Measurements from ENCODE around the gene LPP. TPM values are rescaled to one million over a fixed set of nuclear protein-coding genes. Genes with fewer than 3 reads are reported as not detected.

Gene LPP
- total RNA-seq, 2 donors from 2014 or later: 46.6 to 92.4 TPM

DNA sequence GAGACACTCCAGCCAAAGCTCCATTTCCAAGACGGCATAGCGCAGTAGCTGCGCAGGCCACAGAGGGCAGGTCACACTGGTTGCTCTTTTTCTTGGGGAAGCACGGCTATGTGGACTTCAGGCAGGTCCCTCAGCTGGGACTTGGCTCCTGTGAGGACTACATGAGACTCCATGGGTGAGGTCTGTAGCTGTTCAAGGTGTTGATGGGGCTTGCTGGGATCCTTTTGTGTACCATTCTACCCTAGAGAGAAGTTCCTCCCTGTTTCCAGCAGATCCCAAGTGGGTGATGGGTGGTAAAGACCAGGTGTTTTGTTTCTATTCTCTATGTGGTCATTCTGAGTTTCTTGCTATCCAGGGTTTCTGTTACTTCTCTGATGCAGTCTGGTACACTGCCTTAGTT lies 183.3 kb downstream of the LPP start:
- Mint-ChIP-seq H3K4me1 (peaks cover 30% of the 10 kb centered on the region), H3K27me3 (no peaks in the 10 kb centered on the region), H3K27ac (no peak overlapping the region), H3K36me3 (ENCODE audit: low read depth) (peaks cover 15% of the 10 kb centered on the region), H3K4me3 (no peak overlapping the region), H3K9me3 (no peaks in the 10 kb centered on the region)
- no peak for ATAC-seq (replicated peaks)

- H3K27ac Mint-ChIP-seq: no peak overlapping the region
- H3K36me3 Mint-ChIP-seq (ENCODE audit: low read depth): peaks cover 18% of the 10 kb centered on the region
- H3K4me3 Mint-ChIP-seq: peak overlapping the region; percentile 80
- H3K27me3 Mint-ChIP-seq: no peaks in the 10 kb centered on the region
- no peak for ATAC-seq (replicated peaks)
- H3K4me1 Mint-ChIP-seq: peaks cover 30% of the 10 kb centered on the region
- H3K9me3 Mint-ChIP-seq: no peaks in the 10 kb centered on the region
These were observed 184.1 kb downstream of the LPP start for GRCh38 chr3:188338086-188338485.

GRCh38 chr3:188339410-188340295 lies 185.7 kb downstream of the LPP start:
- no peaks in the 10 kb centered on the region for H3K27me3 Mint-ChIP-seq
- H3K4me1 Mint-ChIP-seq: peaks cover 30% of the 10 kb centered on the region
- peak; percentile 94 for ATAC-seq (replicated peaks)
- H3K9me3 Mint-ChIP-seq: no peaks in the 10 kb centered on the region
- H3K4me3 Mint-ChIP-seq: peak overlapping the region; percentile 80
- H3K27ac Mint-ChIP-seq: peak overlapping the region; percentile 83
- H3K36me3 Mint-ChIP-seq (ENCODE audit: low read depth): peaks cover 28% of the 10 kb centered on the region

GRCh38 chr3:188341501-188341900 lies 187.5 kb downstream of the LPP start:
- H3K36me3 Mint-ChIP-seq (ENCODE audit: low read depth): peaks cover 28% of the 10 kb centered on the region
- H3K4me1 Mint-ChIP-seq: peaks cover 30% of the 10 kb centered on the region
- no peaks in the 10 kb centered on the region for H3K9me3 Mint-ChIP-seq
- ATAC-seq (replicated peaks): no peak
- no peak overlapping the region for H3K4me3 Mint-ChIP-seq
- H3K27ac Mint-ChIP-seq: no peak overlapping the region
- no peaks in the 10 kb centered on the region for H3K27me3 Mint-ChIP-seq

- ATAC-seq (replicated peaks): no peak
- no peaks in the 10 kb centered on the region for H3K9me3 Mint-ChIP-seq
These were observed 189.2 kb downstream of the LPP start for GRCh38 chr3:188342991-188343732.

DNA sequence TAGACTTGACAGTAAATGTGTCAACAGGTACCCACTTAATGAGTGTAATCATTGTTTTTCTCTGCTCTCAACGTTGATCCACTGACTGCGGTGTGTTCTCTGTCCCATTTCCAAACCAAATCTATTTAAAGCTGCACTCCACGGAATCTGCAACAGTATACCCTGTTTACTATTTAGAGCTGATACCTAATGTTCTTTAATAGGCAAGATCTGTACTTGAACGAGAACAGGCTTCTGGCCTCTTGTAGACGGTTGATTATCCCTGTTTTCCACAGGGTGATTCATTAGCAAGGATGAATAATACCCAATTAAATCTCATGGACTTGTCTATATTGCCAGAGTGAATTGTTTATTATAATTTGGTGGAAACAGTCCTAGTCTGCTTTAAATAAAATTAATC lies 189.9 kb downstream of the LPP start:
- H3K9me3 Mint-ChIP-seq: no peaks in the 10 kb centered on the region
- H3K27me3 Mint-ChIP-seq: no peaks in the 10 kb centered on the region
- H3K4me1 Mint-ChIP-seq: peaks cover 18% of the 10 kb centered on the region
- H3K4me3 Mint-ChIP-seq: no peak overlapping the region
- no peak overlapping the region for H3K27ac Mint-ChIP-seq
- no peak for ATAC-seq (replicated peaks)
- H3K36me3 Mint-ChIP-seq (ENCODE audit: low read depth): peaks cover 28% of the 10 kb centered on the region

More at GRCh38 chr3:188342991-188343732, 189.2 kb downstream of the LPP start:
- Mint-ChIP-seq H3K36me3 (ENCODE audit: low read depth) (peaks cover 28% of the 10 kb centered on the region), H3K4me3 (no peak overlapping the region), H3K27me3 (no peaks in the 10 kb centered on the region), H3K27ac (no peak overlapping the region), H3K4me1 (peaks cover 21% of the 10 kb centered on the region)

DNA sequence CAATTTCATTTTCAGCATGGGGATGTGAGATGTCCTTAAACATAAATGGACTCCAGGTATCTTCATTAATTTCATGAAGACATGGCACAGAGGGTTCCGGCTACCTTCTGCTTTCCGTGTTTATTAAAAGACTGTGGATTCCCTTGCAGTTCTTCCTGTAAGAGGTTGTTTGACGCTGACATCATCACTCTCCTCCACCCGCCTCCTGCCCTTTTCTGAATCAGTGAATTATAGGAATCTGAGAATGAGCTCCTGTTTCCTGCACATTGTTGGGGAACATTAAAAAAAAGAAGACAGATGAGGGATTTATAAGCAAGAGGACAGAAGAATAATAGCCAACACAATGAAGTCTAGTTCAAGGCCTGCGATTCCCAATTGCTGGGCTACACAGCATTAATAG lies 191.3 kb downstream of the LPP start:
- no peaks in the 10 kb centered on the region for H3K9me3 Mint-ChIP-seq

GRCh38 chr3:188348435-188349244 lies 194.7 kb downstream of the LPP start:
- ATAC-seq (replicated peaks): no peak
- H3K9me3 Mint-ChIP-seq: no peaks in the 10 kb centered on the region
- peaks cover 5% of the 10 kb centered on the region for H3K36me3 Mint-ChIP-seq (ENCODE audit: low read depth)
- no peak overlapping the region for H3K4me3 Mint-ChIP-seq
- no peaks in the 10 kb centered on the region for H3K27me3 Mint-ChIP-seq
- H3K4me1 Mint-ChIP-seq: no peaks in the 10 kb centered on the region
- H3K27ac Mint-ChIP-seq: no peak overlapping the region

More for the DNA sequence above, 191.3 kb downstream of the LPP start:
- Mint-ChIP-seq H3K4me3 (no peak overlapping the region), H3K27me3 (no peaks in the 10 kb centered on the region), H3K27ac (no peak overlapping the region), H3K36me3 (ENCODE audit: low read depth) (peaks cover 23% of the 10 kb centered on the region), H3K4me1 (peaks cover 5% of the 10 kb centered on the region)
- ATAC-seq (replicated peaks): no peak

- H3K27me3 Mint-ChIP-seq: no peaks in the 10 kb centered on the region
- H3K4me3 Mint-ChIP-seq: no peak overlapping the region
- no peak overlapping the region for H3K27ac Mint-ChIP-seq
- no peaks in the 10 kb centered on the region for H3K4me1 Mint-ChIP-seq
- no peak for ATAC-seq (replicated peaks)
- no peaks in the 10 kb centered on the region for H3K36me3 Mint-ChIP-seq (ENCODE audit: low read depth)
- no peaks in the 10 kb centered on the region for H3K9me3 Mint-ChIP-seq
These were observed 195.5 kb downstream of the LPP start for GRCh38 chr3:188349351-188349901.

- H3K36me3 Mint-ChIP-seq (ENCODE audit: low read depth): no peaks in the 10 kb centered on the region
- no peak overlapping the region for H3K27ac Mint-ChIP-seq
- H3K4me1 Mint-ChIP-seq: no peaks in the 10 kb centered on the region
- H3K9me3 Mint-ChIP-seq: no peaks in the 10 kb centered on the region
- no peak overlapping the region for H3K4me3 Mint-ChIP-seq
- H3K27me3 Mint-ChIP-seq: no peaks in the 10 kb centered on the region
- ATAC-seq (replicated peaks): no peak
These were observed 196.0 kb downstream of the LPP start for GRCh38 chr3:188349933-188350332.

- Mint-ChIP-seq H3K9me3 (no peaks in the 10 kb centered on the region), H3K27ac (no peak overlapping the region), H3K4me1 (no peaks in the 10 kb centered on the region), H3K27me3 (no peaks in the 10 kb centered on the region), H3K36me3 (ENCODE audit: low read depth) (no peaks in the 10 kb centered on the region), H3K4me3 (no peak overlapping the region)
- ATAC-seq (replicated peaks): no peak
These were observed 197.0 kb downstream of the LPP start for GRCh38 chr3:188350961-188351360.

DNA sequence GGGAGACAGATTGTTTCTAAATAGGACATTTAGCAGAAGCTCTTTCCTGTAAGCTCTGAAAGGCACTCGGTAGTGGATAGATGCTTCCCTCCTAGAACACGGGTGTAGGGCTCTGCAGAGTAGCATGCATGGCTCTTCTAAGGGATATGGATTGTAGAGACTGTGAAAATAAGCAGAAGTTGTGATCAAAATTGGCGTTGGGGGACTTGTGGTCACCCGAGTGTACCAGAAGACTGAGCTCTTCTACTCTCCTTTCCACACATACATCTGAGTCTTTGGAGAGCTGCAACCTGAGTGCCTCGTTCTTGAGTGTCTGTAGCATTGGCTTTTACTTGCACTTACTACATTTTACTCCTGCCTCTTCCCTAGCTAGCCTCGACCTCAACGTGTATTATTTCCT lies 197.7 kb downstream of the LPP start:
- Mint-ChIP-seq H3K9me3 (no peaks in the 10 kb centered on the region), H3K27me3 (no peaks in the 10 kb centered on the region), H3K4me1 (no peaks in the 10 kb centered on the region), H3K27ac (no peak overlapping the region), H3K36me3 (ENCODE audit: low read depth) (no peaks in the 10 kb centered on the region), H3K4me3 (no peak overlapping the region)
- no peak for ATAC-seq (replicated peaks)

DNA sequence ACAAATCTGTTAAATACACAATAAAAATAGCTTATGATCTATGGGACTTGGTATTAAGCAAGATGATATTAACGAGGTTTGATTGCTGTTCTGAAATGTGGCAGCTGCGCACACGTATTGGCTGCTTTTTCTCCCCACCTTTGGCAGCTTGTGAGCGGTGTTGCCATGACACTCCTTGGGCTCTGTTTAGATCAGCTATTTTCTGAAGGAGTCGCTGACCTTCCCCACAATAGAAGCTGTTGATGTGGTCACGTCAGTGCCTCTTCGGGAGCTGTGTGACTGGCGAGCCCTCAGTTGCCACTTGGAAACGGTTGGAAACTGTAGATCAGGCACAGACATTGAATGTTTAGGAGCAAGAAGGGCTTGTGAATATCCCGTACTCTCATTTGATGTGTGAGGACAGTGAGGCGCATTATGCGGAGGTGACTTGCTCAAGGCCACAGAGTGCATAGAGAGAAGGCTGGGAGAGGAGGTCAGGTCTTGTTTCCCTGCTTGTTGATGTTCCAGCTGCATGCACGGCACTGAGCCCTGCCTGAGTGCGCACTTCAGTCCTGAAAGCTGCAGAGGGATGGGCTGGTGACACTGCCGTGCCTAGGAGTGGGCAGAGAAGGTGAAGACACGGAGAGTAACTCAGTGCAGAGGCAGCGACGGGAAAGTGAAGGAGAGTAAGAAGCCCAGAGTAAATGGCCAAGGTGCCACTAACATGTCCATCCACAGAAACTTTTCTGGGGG lies 198.4 kb downstream of the LPP start:
- Mint-ChIP-seq H3K27ac (no peak overlapping the region), H3K4me3 (no peak overlapping the region)

More for the DNA sequence above, 198.4 kb downstream of the LPP start:
- no peaks in the 10 kb centered on the region for H3K9me3 Mint-ChIP-seq
- no peaks in the 10 kb centered on the region for H3K36me3 Mint-ChIP-seq (ENCODE audit: low read depth)
- H3K4me1 Mint-ChIP-seq: no peaks in the 10 kb centered on the region
- no peaks in the 10 kb centered on the region for H3K27me3 Mint-ChIP-seq
- no peak for ATAC-seq (replicated peaks)

Measured in activated T-helper 17 cell treated with anti-CD3 and anti-CD28 coated beads, Interleukin-2, amount 50 U/mL, for 72 hours (primary cell).